Keratinocyte (primary cell): ENCODE data around the gene SHMT2.

Source experiments
- CTCF ChIP-seq, 3 experiments: IDR thresholded peaks in 1 of 3; conservative IDR thresholded peaks in 1 of 3; optimal IDR thresholded peaks in 1 of 3; 2 replicates in 2 of 3; 3 replicates in 1 of 3; pipeline versions ENCODE3 to v1.5.1; 2011; ENCODE audit warnings: low read length in 3 of 3, mild to moderate bottlenecking in 3 of 3, moderate library complexity in 2 of 3, control low read depth in 1 of 3, inconsistent platforms in 1 of 3; ENCODE audit not compliant: insufficient read depth in 2 of 3; ENCODE audit errors: extremely low read depth in 1 of 3
- EZH2 ChIP-seq: IDR thresholded peaks from one replicate; pipeline ENCODE4 v1.6.1; 2012; ENCODE audit warnings: inconsistent platforms, mild to moderate bottlenecking, low read length, moderate library complexity

GRCh38 chr12:57203201-57203600, 26.3 kb upstream of the SHMT2 start:
- no peak for TF ChIP-seq CTCF (optimal IDR thresholded peaks at IDR 0.05 in 1 of 3, IDR thresholded peaks at IDR 0.05 in 1 of 3, conservative IDR thresholded peaks at IDR 0.05 in 1 of 3; ENCODE audit: extremely low read depth in 1 of 3, insufficient read depth in 2 of 3, low read length in 3 of 3)
- no peak for TF ChIP-seq EZH2
